ENCODE measurements around the gene FOXF2.

DNA sequence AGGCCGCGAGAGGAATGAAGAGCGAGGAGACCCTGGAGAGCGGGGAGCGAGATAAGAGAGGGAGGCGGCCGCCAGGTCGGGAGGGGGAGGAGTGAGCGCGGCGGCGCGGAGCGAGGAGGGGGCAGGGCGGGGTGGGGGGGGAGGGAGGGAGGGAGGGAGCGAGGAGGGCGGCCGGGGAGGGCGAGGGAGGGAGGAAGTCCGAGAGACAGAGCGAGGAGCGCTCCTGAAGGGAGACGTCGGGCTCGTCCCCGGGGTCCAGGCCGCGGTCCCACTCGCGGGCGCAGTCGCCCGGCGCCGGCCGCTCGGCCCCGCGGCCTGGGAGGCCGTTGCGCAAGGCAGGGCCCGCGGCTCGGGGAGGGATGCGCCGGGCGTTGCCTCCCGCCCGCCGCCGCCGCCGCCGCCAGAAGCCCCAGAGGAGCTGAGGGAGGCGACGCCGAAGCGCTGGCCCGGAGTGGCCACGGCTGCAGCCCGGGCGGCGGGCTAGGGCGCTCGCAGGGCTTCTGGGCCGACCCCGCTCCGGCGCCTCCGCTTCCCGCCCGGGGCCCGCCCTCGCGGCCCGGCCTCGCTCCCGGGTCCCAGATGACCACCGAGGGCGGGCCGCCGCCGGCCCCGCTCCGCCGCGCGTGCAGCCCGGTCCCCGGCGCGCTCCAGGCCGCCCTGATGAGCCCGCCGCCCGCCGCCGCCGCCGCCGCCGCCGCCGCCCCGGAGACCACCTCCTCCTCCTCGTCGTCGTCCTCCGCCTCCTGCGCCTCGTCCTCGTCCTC lies at the start of gene FOXF2:
- TF ChIP-seq POLR2AphosphoS5 (IDR thresholded peaks at IDR 0.05) = no peak
- TF ChIP-seq, protein P1, sequence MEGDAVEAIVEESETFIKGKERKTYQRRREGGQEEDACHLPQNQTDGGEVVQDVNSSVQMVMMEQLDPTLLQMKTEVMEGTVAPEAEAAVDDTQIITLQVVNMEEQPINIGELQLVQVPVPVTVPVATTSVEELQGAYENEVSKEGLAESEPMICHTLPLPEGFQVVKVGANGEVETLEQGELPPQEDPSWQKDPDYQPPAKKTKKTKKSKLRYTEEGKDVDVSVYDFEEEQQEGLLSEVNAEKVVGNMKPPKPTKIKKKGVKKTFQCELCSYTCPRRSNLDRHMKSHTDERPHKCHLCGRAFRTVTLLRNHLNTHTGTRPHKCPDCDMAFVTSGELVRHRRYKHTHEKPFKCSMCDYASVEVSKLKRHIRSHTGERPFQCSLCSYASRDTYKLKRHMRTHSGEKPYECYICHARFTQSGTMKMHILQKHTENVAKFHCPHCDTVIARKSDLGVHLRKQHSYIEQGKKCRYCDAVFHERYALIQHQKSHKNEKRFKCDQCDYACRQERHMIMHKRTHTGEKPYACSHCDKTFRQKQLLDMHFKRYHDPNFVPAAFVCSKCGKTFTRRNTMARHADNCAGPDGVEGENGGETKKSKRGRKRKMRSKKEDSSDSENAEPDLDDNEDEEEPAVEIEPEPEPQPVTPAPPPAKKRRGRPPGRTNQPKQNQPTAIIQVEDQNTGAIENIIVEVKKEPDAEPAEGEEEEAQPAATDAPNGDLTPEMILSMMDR (IDR thresholded peaks at IDR 0.05) = no peak
